Body of pancreas (tissue), 4 donors: ENCODE measurements around the gene CLIC2. TPM values are rescaled to one million over a fixed set of nuclear protein-coding genes. Genes with fewer than 3 reads are reported as not detected.

Source experiments
- ATAC-seq: fragments of 150-250 bp; one replicate; pipeline ENCODE4 v1.9.1; 2016
- DNase-seq, 4 donors: peaks; one replicate each; pipeline ENCODE4 v3.0.0-alpha.2; 2019
- H3K27ac ChIP-seq, 4 donors: fragments of 200-600 bp; sonication (generic); 1 replicate in 3 of 4; 2 replicates in 1 of 4; pipeline versions ENCODE4 v1.5.1 to v1.6.1; 2016 to 2019; ENCODE audit warnings: mild to moderate bottlenecking in 1 of 4, mixed read lengths in 1 of 4, moderate library complexity in 1 of 4
- H3K27me3 ChIP-seq, 2 donors: fragments of 200-600 bp; sonication (generic); one replicate each; pipeline ENCODE4 v1.6.0; 2016; ENCODE audit warnings: mild to moderate bottlenecking in 1 of 2
- H3K36me3 ChIP-seq, 2 donors: fragments of 200-600 bp; sonication (generic); replicated peaks in 1 of 2; 2 replicates each; pipeline ENCODE4 v1.5.1; 2016; ENCODE audit warnings: low read depth in 2 of 2; ENCODE audit not compliant: insufficient read depth in 1 of 2
- H3K4me1 ChIP-seq: fragments of 200-600 bp; sonication (generic); one replicate; pipeline ENCODE4 v1.6.0; 2016
- H3K4me3 ChIP-seq, 2 donors: fragments of 200-600 bp; sonication (generic); 1 replicate in 1 of 2; 2 replicates in 1 of 2; pipeline ENCODE4 v1.5.1; 2016 to 2019
- H3K9me3 ChIP-seq, 3 donors: fragments of 200-600 bp; sonication (generic); 1 replicate in 2 of 3; 2 replicates in 1 of 3; pipeline ENCODE4 v1.5.1; 2016
- CTCF ChIP-seq, 7 experiments: fragments of 450-650 bp in 4 of 7; fragments of 200-600 bp in 3 of 7; sonication (generic) in 3 of 7; IDR thresholded peaks; one replicate each; pipeline ENCODE4 v1.5.1; 2016 to 2019; ENCODE audit warnings: antibody characterized with exemption in 7 of 7
- POLR2A ChIP-seq, 3 donors: fragments of 450-650 bp; IDR thresholded peaks; one replicate each; pipeline ENCODE4 v1.6.1; 2016; ENCODE audit warnings: antibody characterized with exemption in 3 of 3, mild to moderate bottlenecking in 2 of 3
- WGBS, 2 donors: methylation state at CpG; one replicate each; pipeline ENCODE4 v1.1.5; 2017; 5-methylcytosine and 5-hydroxymethylcytosine counted together
- intact Hi-C: fragments of 100-400 bp; cut with DNase I; formaldehyde crosslinking; loops from one replicate; pipeline ENCODE4 v1.15.1; 2023
- total RNA-seq, 2 donors: library from RNA; depleted of rRNA; stranded (reverse); fragments of >200 nt; gene quantifications; one replicate each; pipeline ENCODE4 v1.1.0, GENCODE V29; 2016

The CLIC2 gene
- total RNA-seq, 2 donors from 2014 or later, result 5.4 to 6.9 TPM

DNA sequence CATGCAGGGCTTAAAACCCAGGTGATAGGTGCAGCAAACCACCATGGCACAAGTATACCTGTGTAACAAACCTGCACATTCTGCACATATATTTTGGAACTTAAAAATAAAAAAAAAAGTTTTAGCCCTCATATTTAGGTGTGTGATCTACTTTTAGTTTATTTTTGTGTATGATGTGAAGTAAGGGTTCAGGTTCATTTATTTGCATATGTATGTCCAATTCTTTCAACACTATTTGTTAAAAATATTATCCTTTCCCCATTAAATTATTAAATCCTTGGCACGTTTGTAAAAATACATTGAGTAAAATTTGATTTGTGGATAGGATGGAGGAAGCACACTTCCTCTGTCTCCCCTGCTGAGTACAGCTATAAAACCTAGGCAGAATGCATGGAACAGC lies 83.0 kb downstream of the CLIC2 start:
- no peak for TF ChIP-seq POLR2A (IDR thresholded peaks at IDR 0.05)
- no peak for TF ChIP-seq CTCF (IDR thresholded peaks at IDR 0.05)
- Histone ChIP-seq H3K9me3 (no peaks in the 10 kb centered on the region), H3K36me3 (no peaks in the 10 kb centered on the region), H3K27ac (no peak overlapping the region), H3K27me3 (no peaks in the 10 kb centered on the region), H3K4me3 (no peak overlapping the region), H3K4me1 (no peaks in the 10 kb centered on the region)
- no peak for ATAC-seq
- intact Hi-C loops, result no loop called here
- DNase-seq, result no peak
- WGBS, 2 donors, result 56 to 76% methylated on average over 1 of the region's 1 CpG

DNA sequence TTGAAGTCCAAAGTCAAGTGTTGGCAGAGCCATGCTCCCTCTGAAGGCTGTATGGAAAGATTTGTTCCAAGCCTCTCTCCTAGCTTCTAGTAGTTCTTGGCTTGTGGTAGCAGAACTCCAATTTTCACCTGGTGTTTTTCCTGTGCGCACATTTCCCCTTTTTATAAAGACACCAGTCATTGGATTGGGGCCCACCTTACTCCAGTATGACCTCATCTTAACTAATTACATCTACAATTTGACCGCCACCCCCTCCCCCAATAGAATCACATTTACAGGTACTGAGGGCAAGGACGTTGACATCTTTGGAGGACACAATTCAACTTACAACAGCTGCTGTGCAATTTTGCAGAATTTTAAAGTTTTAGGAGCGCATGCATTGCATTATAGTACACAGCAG lies 86.9 kb downstream of the CLIC2 start:
- ATAC-seq, result no peak
- no peak overlapping the region for H3K27ac ChIP-seq
- H3K4me3 ChIP-seq, result no peak overlapping the region
- intact Hi-C loops, result no loop called here
- no peaks in the 10 kb centered on the region for H3K4me1 ChIP-seq
- no peaks in the 10 kb centered on the region for H3K36me3 ChIP-seq
- WGBS, 2 donors, result 54 to 70% methylated on average over 3 of the region's 4 CpGs
- no peaks in the 10 kb centered on the region for H3K27me3 ChIP-seq
- H3K9me3 ChIP-seq, result no peaks in the 10 kb centered on the region
- no peak for DNase-seq
- TF ChIP-seq POLR2A (IDR thresholded peaks at IDR 0.05) (no peak), CTCF (IDR thresholded peaks at IDR 0.05) (no peak)

- ATAC-seq, result no peak
- H3K27ac ChIP-seq, result no peak overlapping the region
- intact Hi-C loops, result no loop called here
- no peak overlapping the region for H3K4me3 ChIP-seq
- WGBS, 2 donors, result 90 to 100% methylated on average over 1 of the region's 1 CpG
- TF ChIP-seq POLR2A (IDR thresholded peaks at IDR 0.05) (no peak), CTCF (IDR thresholded peaks at IDR 0.05) (no peak)
- no peak for DNase-seq
- no peaks in the 10 kb centered on the region for H3K4me1 ChIP-seq
- no peaks in the 10 kb centered on the region for H3K36me3 ChIP-seq
- no peaks in the 10 kb centered on the region for H3K27me3 ChIP-seq
- no peaks in the 10 kb centered on the region for H3K9me3 ChIP-seq
Measured at GRCh38 chrX:155246748-155247147, 87.7 kb downstream of the CLIC2 start.

DNA sequence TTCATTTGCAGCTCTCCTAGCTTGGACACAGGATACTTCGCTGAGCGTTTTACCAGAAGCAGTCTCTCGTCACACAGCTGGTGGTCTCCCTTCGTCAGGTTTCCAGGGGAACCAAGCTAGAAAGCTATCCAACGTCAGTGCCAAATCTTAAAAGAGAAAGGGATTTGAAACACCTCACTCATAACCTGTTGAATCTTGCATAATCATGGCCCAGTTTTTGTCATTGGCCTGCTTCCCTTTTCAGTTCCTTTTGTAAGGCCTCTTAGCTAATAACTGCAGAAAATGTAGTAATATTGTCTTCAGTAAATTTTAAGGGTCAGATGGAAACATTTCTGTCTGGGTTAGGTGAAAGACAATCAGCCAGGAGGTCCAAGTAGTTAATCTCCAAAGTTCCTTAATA lies 92.1 kb downstream of the CLIC2 start:
- no peaks in the 10 kb centered on the region for H3K4me1 ChIP-seq
- TF ChIP-seq CTCF (IDR thresholded peaks at IDR 0.05), result no peak
- TF ChIP-seq POLR2A (IDR thresholded peaks at IDR 0.05), result no peak
- 87 to 92% methylated on average over 5 of the region's 5 CpGs for WGBS, 2 donors
- no peak overlapping the region for H3K4me3 ChIP-seq
- peaks cover 0 to 3% of the 10 kb centered on the region in 2 donors for H3K36me3 ChIP-seq
- ATAC-seq (no peak), DNase-seq (no peak)
- H3K9me3 ChIP-seq, result no peaks in the 10 kb centered on the region
- H3K27me3 ChIP-seq, result no peaks in the 10 kb centered on the region
- no peak overlapping the region for H3K27ac ChIP-seq
- intact Hi-C loops, result no loop called here

- no peaks in the 10 kb centered on the region for H3K9me3 ChIP-seq
- WGBS, 2 donors, result 92 to 98% methylated on average over 5 of the region's 5 CpGs
- DNase-seq (no peak), ATAC-seq (no peak)
- H3K27ac ChIP-seq, result no peak overlapping the region
- peaks cover 0 to 3% of the 10 kb centered on the region in 2 donors for H3K36me3 ChIP-seq
- intact Hi-C loops, result no loop called here
- no peaks in the 10 kb centered on the region for H3K4me1 ChIP-seq
- no peaks in the 10 kb centered on the region for H3K27me3 ChIP-seq
- TF ChIP-seq POLR2A (IDR thresholded peaks at IDR 0.05) (no peak), CTCF (IDR thresholded peaks at IDR 0.05) (no peak)
- H3K4me3 ChIP-seq, result no peak overlapping the region
Measured at GRCh38 chrX:155237719-155238118, 96.7 kb downstream of the CLIC2 start.
